ENCODE results near the gene SUPT3H.
"Not testable (repeated sequence)": the region's sequence is repeated elsewhere in the genome, so short reads cannot be mapped to it uniquely, and the experiment has no call there.

Gene SUPT3H

GRCh38 chr6:44918671-44919296 lies 458.9 kb downstream of the SUPT3H start:
- in situ Hi-C loops (cut with MboI; ENCODE audit: low sequenced_read_pairs), result no loop called here

GRCh38 chr6:44917430-44917829 lies 460.3 kb downstream of the SUPT3H start:
- in situ Hi-C loops (cut with MboI; ENCODE audit: low sequenced_read_pairs), result no loop called here

- in situ Hi-C loops (cut with MboI; ENCODE audit: low sequenced_read_pairs), result no loop called here
Observed at GRCh38 chr6:44915111-44915510, 462.6 kb downstream of the SUPT3H start.

GRCh38 chr6:44914141-44914540 lies 463.6 kb downstream of the SUPT3H start:
- in situ Hi-C loops (cut with MboI; ENCODE audit: low sequenced_read_pairs), result no loop called here

- in situ Hi-C loops (cut with MboI; ENCODE audit: low sequenced_read_pairs), result no loop called here
Observed at GRCh38 chr6:44906761-44907160, 471.0 kb downstream of the SUPT3H start.

DNA sequence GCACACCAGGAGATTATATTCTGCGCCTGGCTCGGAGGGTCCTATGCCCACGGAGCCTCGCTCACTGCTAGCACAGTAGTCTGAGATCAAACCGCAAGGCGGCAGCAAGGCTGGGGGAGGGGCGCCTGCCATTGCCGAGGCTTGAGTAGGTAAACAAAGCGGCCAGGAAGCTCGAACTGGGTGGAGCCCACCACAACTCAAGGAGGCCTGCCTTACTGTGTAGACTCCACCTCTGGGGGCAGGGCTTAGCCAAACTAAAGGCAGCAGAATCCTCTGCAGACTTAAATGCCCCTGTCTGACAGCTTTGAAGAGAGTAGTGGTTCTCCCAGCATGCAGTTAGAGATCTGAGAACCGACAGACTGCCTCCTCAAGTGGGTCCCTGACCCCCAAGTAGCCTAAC lies 477.4 kb downstream of the SUPT3H start:
- in situ Hi-C loops (cut with MboI; ENCODE audit: low sequenced_read_pairs), result not testable (repeated sequence)

DNA sequence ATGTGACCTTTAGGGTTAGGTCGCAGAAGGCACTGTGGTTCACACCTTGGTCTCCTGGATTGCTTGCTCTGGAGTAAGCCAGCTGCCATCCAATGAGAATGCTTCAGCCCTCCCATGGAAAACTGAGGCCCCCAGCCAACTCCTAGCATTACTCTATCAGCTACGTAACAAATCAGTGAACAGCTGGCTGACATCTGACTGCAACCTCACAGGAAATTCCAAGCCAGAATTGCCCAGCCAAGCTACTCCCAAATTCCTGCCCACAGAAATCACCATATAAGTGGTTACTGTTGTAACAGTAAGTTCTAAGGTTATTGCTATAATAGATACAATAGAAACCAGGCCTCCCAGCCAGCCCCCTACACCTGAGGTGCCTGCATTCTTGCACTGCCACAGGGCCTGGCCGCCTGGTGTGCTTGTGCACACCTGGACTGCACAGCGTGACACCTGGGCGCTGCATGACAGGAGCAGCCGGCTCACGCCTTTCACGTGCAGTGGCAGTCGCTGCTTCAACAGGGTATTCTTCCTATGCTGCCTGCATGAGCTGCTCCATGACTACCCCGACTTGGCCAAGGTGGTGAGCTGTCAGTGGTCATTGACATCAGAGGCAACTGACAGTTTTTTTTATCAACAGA lies 479.3 kb downstream of the SUPT3H start:
- in situ Hi-C loops (cut with MboI; ENCODE audit: low sequenced_read_pairs), result no loop called here

- in situ Hi-C loops (cut with MboI; ENCODE audit: low sequenced_read_pairs), result no loop called here
Observed at GRCh38 chr6:44897316-44897715, 480.4 kb downstream of the SUPT3H start.

- in situ Hi-C loops (cut with MboI; ENCODE audit: low sequenced_read_pairs), result no loop called here
Observed at GRCh38 chr6:44896701-44897100, 481.0 kb downstream of the SUPT3H start.

- in situ Hi-C loops (cut with MboI; ENCODE audit: low sequenced_read_pairs), result no loop called here
Observed at GRCh38 chr6:44892579-44892978, 485.2 kb downstream of the SUPT3H start.

GRCh38 chr6:44879071-44879470 lies 498.7 kb downstream of the SUPT3H start:
- in situ Hi-C loops (cut with MboI; ENCODE audit: low sequenced_read_pairs), result not testable (repeated sequence)

DNA sequence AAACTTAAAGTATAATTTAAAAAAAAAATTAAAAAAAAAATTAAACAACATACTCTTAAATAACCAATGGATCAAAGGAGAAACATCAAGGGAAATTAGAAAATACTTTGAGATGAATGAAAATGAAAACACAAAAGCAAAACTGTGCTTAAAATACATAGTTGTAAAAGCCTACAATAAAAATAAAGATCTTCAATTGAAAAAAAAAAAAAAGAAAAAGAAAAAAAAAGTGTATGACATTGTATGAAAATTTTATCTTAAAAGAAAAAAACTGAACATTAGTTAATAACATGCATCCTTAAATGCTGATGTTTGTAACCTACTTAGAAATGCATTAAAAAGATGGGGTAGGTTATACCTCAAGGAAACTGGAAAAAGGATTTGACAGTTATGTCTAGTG lies 501.1 kb downstream of the SUPT3H start:
- in situ Hi-C loops (cut with MboI; ENCODE audit: low sequenced_read_pairs), result not testable (repeated sequence)

DNA sequence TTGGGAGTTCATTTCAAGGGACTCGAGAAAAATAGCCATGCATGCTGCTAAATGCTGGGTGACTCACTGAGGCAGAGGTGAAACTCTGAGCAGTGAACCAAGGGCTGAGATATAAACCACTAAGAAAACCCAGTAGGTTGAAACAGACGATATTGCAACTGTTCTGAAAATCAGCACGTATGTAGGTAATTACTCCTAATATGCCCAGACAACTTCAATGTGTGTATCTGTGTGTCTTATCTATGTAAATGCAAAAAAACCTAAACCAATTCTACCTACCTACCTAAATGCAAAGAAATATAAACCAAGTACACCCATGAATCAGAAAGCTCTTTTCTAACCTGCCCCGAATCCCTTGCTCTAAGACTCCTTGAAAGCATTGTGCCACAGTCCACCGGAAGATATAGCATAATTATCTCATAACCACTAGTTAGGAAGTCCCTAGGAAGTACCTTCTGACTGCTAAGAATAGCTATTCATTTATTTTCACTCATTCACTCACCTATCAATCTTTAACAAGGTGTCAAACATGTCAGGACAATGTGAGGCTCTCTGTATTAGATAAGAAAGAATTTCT lies 508.3 kb downstream of the SUPT3H start:
- in situ Hi-C loops (cut with MboI; ENCODE audit: low sequenced_read_pairs), result no loop called here

GRCh38 chr6:44868910-44869309 lies 508.8 kb downstream of the SUPT3H start:
- in situ Hi-C loops (cut with MboI; ENCODE audit: low sequenced_read_pairs), result no loop called here

- in situ Hi-C loops (cut with MboI; ENCODE audit: low sequenced_read_pairs), result no loop called here
Observed at GRCh38 chr6:44868335-44868668, 509.4 kb downstream of the SUPT3H start.

DNA sequence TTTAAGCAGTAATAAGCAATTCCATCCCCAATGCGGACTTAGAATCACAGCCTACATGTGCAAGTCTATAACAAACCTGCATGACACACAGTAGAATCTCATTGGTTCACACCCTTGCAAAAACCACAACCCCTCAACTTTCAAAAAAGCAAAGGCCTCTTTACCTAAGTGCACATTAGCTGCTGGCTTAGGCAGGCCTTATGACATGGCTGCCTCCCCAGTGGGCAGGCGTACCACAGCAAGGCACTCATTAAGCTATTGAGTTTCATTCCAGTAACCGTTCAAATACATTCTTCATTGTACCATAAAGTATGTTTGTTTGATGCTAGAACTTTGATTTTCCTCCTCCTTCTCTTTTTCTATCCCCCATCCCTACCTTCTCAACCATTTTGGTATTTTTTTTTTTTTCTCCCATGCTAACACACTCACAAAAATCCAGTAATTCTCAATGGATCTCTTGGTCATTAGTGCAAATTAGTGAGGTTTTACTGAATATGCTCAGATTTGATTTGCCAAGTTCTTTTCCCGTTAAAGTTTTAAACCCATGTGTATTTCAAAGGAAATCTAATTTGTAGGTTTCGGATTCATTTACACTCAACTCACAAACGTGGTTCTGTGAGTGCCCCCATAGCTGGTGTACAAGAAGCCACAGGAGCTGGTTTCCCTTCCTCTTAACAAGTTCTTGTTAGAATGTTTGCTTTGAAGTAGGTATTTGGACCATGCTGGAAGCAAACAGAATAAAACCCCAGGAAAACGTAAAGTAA lies 510.0 kb downstream of the SUPT3H start:
- in situ Hi-C loops (cut with MboI; ENCODE audit: low sequenced_read_pairs), result no loop called here

DNA sequence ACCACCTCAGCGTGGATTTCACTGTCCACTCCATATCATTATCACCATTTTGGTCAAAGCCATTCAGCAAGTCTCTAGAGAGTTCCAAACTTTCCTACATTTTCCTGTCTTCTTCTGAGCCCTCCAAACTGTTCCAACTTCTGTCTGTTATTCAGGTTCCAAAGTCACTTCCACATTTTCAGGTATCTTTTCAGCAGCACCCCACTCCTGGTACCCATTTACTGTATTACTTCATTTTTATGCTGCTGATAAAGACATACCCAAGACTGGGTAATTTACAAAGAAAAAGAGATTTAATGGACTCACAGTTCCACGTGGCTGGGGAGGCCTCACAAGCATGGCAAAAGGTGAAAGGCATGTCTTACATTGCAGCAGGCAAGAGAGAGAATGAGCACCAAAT lies 512.5 kb downstream of the SUPT3H start:
- in situ Hi-C loops (cut with MboI; ENCODE audit: low sequenced_read_pairs), result not testable (repeated sequence)

- in situ Hi-C loops (cut with MboI; ENCODE audit: low sequenced_read_pairs), result no loop called here
Observed at GRCh38 chr6:44859901-44860410, 517.8 kb downstream of the SUPT3H start.

DNA sequence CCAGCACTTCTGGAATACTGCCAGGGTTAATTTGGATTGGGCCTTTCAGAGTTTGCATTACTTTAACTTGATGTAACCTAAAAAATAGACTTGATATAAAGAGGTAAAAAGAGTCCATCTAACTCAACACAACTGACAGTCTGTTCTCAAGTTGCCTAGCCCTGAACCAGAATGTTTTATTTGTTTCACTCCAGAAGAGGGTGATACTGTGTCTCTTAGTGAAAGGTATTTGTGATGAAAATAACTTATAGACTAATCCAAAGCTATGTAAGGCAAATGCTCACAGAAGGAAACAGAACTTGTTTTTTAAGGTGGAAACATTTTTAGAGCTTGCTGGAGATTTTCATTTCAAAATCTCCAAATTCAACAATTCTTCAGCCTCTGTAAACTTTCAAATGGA lies 518.7 kb downstream of the SUPT3H start:
- in situ Hi-C loops (cut with MboI; ENCODE audit: low sequenced_read_pairs), result no loop called here

- in situ Hi-C loops (cut with MboI; ENCODE audit: low sequenced_read_pairs), result no loop called here
Observed at GRCh38 chr6:44856479-44856878, 521.3 kb downstream of the SUPT3H start.

DNA sequence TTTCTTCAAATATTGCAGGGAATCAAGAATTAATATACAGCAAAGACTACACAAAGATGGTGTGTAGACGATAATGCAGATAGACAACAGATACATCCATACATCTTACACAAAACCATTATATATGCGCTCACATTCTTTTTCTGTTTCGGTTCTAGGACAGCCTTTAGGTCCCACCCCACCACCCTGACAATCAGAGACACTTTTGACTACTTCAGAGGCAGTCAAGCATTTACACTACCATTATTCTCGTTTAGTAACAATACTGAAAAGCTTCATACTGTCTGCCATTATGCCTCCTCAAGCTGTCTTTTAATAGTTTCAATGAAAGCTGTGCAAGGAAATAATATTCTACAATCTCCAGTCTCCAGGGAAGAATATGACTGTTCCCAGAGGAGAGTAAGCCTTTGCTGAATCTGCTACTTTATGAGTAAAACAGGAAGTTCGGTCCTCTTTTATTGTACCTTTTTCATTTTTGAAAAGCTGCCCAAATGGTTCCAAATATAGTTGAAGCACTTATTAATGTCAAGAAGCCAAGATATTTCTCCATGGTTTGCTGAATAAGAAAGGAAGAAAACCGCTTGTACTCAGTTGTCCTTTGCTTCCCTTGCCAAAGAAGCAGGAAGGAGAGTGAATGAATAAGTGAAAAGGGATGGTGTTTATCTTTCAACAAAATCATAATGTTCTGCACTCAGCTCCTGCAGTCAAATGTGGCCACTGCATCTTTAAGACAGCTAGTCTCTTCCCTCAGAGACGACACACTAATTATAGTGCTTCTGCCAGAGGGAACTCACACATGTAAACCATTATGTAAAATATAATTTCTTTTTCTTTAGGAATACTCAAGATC lies 521.9 kb downstream of the SUPT3H start:
- in situ Hi-C loops (cut with MboI; ENCODE audit: low sequenced_read_pairs), result no loop called here

Measured in HL-60/S4 treated with retinoic acid at 250 ng/mL for 4 days and 3 days (cell line).